Hepatic stellate cell (primary cell): ENCODE measurements around the gene PIAS2.
"Not testable (repeated sequence)": the region's sequence is repeated elsewhere in the genome, so short reads cannot be mapped to it uniquely, and the experiment has no call there.

Experiments
- DNase-seq: peaks from one replicate; pipeline ENCODE4 v3.0.0; 2011; ENCODE audit warnings: low spot score

The PIAS2 gene, protein sequence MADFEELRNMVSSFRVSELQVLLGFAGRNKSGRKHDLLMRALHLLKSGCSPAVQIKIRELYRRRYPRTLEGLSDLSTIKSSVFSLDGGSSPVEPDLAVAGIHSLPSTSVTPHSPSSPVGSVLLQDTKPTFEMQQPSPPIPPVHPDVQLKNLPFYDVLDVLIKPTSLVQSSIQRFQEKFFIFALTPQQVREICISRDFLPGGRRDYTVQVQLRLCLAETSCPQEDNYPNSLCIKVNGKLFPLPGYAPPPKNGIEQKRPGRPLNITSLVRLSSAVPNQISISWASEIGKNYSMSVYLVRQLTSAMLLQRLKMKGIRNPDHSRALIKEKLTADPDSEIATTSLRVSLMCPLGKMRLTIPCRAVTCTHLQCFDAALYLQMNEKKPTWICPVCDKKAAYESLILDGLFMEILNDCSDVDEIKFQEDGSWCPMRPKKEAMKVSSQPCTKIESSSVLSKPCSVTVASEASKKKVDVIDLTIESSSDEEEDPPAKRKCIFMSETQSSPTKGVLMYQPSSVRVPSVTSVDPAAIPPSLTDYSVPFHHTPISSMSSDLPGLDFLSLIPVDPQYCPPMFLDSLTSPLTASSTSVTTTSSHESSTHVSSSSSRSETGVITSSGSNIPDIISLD

DNA sequence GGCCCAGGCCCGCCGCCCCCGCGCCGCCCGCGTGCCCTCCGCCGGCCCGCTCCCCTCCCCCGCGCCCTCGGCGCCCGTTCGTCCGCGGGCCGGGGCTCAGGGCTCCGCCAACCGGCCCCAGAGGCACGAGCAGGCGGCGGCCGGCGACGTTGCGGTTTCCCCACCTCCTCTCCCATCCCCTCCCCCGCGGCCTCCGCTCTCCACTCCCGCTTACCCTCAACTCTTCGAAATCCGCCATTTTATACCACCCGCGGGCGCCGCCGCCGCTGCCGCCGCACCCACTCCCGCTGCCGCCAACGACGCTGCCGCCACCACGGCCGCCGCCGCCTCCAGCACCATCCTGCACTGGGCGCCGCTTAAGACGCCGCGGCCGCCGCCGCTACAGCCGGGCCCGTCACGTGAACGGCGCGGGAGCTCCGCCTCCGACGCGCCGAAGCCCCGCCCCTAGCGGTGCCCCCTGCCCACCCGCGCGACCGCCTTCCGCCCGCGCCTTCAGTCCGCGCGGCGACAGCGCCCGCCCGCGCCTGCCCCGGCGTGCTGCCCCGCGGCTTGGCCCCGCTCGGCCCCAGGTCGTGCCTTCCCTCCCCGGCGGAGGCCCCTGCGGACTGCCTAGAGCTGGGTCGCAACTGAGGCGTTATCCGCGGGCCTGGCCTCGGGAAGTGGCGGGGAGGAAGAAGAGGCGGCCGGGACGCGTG lies at the start of gene PIAS2, which contains the start of gene KATNAL2:
PIAS2 (minus strand) TSS at position 400 of the 695 bp plus-strand sequence; CDS start at position 238, 162 bp downstream.
KATNAL2 (plus strand) TSS at position 495 of the 695 bp plus-strand sequence. CDS start 29,271 bp downstream, outside the sequence.
- peak; percentile 55 for DNase-seq

DNA sequence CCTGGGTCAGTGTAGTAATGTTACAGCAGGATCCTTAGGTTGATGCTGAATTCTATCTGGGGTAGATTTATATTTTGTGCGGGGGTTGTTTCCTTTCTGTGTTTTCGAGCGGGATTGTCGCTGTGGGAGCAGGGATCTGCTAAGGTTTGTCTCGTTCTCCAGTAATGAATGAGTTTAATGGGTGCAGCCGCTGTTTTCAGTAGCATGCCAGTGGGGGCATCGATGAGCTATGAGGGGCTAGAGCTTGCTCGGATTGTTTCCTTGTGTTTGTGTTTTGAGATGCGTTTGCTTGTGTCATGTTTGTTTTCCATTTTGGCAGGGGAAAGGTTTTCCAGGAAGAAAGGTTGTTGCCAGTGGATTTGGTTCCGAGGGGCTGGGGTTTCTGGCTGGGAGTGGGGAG lies 49.0 kb upstream of the PIAS2 start:
- not testable (repeated sequence) for DNase-seq

DNA sequence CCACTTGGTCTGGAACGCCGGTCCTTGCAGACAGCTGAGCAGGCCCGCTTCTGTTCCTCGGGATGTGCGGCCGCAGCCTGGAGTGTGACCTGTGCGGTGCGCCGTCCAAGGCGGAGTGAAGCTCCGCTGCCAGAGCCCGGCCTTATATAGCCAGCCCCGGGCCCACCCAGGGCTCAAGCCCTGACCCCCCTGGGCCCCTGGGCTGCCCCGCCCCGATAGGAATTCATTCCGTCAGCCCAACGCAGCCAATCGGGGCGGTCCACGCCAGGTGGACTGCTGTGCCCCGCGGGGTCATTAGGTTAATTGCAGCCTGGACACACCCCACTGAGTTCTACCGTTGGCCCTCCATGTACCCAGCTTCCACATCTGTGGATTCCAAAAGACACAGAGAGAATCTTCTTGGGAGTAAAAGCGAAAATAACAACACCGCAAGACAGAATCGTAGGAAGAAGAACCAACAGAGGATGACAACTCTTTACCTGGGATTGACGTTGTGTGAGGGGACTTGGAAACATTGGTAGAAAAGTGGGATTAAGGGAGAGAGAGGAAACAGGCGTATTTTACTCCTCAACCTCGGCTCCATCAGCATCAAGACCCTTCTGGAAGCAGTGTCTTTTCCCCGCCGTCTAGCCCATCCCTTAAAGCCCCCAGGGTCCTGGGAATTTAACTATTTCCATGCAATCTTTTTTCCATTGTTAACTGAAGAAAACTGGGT lies 47.4 kb upstream of the PIAS2 start:
- not testable (repeated sequence) for DNase-seq

- not testable (repeated sequence) for DNase-seq
Observed at GRCh38 chr18:46963656-46964578, 46.6 kb upstream of the PIAS2 start.

DNA sequence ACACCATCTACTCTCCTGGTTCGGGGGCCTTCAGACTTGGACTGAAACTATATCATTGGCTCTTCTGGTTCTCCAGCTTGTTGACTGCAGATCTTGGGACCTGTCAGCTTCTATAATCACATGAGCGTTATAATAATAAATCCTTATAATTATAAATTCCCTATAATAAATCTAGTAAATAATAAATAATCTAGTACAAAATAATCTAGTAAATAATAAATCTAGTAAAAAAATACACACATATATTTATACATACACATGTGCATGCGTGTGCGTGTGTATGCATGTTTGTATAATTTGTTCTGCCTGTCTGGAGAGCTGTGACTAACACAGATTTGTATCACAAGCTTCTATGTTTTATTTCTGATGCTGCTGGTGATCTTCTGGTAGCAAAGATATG lies 40.9 kb upstream of the PIAS2 start:
- DNase-seq = no peak

GRCh38 chr18:46953195-46953594 lies 35.9 kb upstream of the PIAS2 start:
- DNase-seq = no peak

DNA sequence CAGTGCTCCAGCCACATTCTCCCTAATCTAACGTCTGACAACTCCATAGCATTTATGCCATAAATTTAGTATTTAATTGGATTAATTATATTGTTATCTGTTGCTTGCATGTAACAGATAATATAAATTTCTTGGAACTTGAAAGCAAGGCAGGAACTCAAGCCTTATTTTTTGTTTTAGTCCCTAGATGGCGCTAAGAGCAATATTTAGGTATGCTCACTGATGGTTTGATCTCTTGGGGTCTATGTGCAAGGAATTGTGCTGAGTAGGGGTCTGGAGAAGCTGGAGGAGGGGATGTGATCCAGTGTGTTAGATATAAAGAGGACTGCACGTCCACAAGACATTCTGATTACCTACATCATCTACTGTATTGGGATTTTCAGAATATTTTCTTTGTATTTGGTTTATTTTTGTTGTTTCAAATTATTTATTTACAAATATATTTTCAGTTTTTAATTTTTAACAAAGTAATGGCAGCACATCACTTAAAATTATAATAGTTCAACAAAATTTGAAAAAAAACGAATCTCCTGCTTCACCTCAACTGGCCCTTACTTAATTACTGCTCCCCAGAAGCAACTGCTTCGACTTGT lies 32.9 kb upstream of the PIAS2 start:
- no peak for DNase-seq

GRCh38 chr18:46946656-46947282 lies 29.5 kb upstream of the PIAS2 start:
- DNase-seq = peak; percentile 78

DNA sequence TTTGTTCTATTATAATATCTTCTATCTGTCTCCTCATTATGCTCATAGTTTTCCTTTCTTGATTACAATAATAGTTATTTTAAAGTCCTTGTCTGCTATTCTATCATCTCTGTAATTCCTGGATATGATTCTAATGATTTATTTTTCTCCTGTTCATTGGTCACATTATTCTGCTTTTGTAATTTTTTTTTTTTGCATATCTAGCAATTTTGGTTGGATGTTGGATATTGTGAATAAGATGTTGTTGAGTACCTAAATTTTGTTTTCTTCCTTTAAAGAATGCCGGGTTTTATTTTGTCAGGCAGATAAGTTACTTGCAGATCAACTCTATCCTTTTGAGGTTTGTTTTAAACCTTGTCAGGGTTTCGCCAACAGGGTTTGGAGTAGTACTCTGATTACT lies 25.3 kb upstream of the PIAS2 start:
- no peak for DNase-seq

DNA sequence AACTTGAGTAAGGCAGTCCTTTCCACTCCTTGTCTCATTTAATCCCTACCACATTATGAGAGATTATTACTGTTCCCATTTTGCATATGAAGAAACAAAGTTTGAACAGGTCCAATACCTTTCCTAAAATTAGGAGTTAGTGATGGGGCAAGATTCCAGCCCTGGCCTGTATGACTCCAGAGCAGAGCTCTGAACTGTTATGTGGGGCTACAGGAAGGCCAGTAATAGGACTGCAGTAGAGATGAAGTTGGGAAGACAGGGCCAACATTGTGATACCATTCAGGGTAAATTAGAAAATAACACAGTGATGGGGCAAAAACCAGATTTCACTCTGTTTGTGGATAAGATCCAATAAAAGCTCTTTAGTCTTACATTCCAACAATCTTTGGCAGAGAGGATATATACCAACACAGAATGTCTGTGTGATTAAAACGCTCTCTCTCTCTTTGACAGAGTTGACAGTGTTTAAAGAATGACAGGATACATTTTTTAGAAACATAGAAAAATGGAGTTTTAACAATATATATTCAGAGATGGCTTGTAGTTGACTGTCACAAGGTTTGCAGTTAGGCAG lies 22.8 kb upstream of the PIAS2 start:
- no peak for DNase-seq

DNA sequence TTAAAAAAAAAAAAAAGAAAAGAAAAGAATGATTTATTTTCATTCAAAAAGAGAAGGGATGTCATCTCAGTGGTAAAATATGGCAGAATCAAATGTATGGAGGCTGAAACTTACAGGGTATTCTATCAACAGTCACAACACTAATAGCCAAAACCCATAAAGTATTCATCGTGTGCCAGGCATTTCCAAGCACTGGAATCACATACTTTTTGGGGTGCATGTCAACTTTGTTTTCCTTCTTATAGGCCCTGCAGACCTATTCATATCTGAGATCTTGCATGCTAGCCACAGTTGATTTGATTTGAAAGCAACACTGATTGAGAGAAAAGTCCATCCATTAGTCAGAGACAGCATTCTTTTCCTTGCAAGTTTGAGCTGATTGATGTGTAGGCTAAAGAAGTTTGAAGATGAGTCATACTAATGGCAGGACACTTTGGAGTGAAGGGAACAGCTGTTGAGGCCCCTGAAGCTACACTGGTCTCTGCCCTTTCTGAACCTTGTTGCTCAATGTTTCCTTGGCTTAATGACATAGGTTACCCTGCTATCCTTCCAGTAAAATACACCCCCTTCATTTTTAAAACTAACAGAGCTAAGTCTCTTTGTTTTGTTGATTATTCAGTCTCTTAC lies 22.1 kb upstream of the PIAS2 start:
- peak; percentile 52 for DNase-seq

- DNase-seq = no peak
Observed at GRCh38 chr18:46920653-46921052, 3.3 kb upstream of the PIAS2 start.

DNA sequence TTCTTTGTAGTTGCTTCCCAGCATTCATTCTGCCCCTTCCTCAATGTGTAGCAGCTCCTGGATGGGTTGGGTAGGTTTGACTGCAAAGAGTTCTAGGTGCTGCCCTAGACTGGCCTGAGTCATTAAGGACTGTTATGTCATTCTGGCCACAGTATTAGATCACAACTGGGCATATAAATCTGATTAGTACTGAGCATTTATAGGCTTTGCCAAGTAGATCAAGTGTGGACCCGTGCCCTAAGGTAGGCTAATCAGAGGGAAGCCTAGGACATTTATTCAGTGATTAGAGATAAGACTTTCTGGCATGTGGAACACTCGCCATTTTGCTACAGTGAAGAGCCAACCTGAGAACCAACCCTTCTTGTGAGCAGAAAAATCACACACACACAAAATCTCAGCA lies 2.8 kb upstream of the PIAS2 start:
- no peak for DNase-seq

- no peak for DNase-seq
Observed at GRCh38 chr18:46917803-46918600, 695 bp upstream of the PIAS2 start.

- DNase-seq = peak; percentile 47
Observed at GRCh38 chr18:46916551-46917107, 678 bp downstream of the PIAS2 start.

DNA sequence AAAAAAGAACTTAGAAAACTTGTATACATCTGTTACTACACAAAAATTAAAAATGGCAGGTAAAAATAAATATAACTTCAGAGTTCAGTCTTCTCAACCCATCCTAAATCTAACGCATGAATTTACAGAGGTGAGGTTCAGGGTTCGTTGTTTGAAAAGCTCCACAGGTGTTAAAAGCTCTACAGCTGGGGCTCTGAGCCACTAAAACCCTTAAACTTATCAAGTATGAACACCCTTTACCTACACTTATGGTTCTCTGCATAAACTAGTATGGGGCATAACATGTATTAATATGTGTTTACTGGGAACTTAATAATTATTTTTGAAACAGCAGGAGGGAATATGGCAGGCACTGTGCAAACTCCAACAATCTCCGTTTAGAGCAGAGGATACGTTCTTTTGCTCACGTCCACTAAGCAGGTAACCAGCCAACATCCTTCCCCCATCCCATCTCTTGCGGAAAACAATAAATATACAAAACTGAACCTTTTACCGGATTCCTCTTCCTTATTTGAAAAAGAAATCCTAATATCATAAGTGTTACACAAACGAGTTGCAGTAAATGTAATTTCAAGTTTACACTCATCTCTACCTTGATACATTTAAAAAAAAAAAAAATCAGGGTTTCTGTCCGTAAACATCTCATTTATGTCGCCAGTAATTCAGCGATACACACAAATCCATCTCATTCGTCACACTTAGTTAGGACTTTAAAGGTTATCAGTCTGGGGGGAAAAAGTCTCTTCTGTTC lies 1.3 kb downstream of the PIAS2 start:
- DNase-seq = no peak

- DNase-seq = no peak
Observed at GRCh38 chr18:46910856-46911255, 6.5 kb downstream of the PIAS2 start.
